ENCODE data around the gene SLC29A4.
"Not testable (repeated sequence)": the region's sequence is repeated elsewhere in the genome, so short reads cannot be mapped to it uniquely, and the experiment has no call there.

SLC29A4 gene, protein sequence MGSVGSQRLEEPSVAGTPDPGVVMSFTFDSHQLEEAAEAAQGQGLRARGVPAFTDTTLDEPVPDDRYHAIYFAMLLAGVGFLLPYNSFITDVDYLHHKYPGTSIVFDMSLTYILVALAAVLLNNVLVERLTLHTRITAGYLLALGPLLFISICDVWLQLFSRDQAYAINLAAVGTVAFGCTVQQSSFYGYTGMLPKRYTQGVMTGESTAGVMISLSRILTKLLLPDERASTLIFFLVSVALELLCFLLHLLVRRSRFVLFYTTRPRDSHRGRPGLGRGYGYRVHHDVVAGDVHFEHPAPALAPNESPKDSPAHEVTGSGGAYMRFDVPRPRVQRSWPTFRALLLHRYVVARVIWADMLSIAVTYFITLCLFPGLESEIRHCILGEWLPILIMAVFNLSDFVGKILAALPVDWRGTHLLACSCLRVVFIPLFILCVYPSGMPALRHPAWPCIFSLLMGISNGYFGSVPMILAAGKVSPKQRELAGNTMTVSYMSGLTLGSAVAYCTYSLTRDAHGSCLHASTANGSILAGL

DNA sequence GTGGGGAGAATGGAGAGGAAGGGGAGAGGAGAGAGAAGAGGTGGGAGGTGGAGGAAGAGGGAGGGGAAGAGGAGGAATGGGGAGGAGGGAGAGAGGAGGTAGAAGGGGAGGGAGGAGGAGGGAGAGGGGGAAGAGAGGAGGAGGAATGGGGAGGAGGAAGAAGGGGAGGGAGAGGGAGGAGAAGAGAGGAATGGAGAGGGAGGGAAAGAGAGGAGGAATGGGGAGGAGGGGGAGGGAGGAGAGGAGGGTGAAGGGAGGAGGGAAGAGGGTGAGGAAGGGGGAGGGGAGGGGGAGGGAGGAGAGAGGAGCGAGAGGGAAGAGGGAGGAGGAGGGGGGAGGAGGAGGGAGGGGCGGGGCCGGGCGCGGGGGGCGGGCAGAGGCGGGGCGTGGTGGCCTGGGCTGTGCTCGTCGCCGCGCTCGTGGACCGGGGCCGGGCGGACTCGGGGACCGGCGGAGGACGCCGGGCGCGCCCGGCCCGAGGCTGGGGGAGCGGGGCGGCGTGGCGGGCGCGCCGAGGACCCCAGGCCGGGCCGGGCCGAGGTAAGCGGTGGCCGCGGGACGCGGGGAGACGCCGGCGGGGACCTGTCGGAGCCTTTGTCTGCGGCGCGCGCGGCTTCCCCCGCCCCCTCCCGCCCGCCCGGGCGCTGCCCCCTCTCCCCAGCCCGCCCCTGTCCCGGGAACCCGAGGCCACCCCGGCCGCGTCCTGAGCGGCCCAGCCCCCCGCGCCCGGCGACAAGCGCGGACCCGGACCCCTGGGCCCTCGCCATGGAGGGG is at the start of gene SLC29A4:
Gene SLC29A4 (plus strand): TSS at position 401 of the 774 bp plus-strand sequence. CDS start 4,874 bp downstream, outside the sequence.
- peak in 1 of 2 experiments; percentile 16 for DNase-seq

DNA sequence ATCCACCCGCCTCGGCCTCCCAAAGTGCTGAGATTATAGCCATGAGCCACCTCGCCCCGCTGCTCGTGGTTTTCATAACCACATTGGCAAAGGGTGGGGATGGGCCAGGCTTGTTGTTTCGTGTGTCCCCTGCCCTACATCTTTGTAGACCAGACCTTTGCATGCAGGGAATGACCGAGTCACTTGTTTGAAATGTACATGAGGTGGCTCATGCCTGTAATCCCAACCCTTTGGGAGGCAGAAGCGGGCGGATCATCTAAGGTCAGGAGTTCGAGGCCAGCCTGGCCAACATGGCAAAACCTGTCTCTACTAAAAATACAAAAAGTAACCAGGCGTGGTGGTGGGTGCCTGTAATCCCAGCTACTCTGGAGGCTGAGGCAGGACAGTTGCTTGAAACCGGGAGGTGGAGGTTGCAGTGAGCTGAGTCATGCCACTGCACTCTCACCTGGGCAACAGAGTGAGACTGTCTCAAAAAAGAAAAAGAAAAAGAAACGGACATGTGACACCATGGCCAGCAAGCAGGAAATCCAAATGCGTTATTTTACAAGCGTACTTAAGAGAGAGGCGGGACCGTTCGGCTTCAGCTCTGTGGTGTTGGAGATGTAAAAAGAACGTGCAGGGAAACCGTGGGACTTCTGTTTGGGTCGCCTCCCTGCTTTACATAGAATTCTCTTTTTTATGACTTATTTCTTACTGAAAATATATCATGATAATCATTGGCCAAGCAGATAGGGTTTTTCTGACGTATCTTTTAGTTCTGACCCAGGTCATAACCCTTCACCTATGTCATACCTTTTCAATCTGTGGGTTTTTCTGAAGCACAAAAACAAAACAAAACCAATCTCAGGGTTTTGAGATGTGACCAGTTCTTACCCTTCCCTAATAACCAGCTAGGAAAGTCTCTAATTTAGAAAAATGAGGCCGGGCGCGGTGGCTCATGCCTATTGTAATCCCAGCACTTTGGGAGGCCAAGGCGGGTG is 47.6 kb upstream of the SLC29A4 start:
- DNase-seq = peak in 1 of 2 experiments; percentile 14

DNA sequence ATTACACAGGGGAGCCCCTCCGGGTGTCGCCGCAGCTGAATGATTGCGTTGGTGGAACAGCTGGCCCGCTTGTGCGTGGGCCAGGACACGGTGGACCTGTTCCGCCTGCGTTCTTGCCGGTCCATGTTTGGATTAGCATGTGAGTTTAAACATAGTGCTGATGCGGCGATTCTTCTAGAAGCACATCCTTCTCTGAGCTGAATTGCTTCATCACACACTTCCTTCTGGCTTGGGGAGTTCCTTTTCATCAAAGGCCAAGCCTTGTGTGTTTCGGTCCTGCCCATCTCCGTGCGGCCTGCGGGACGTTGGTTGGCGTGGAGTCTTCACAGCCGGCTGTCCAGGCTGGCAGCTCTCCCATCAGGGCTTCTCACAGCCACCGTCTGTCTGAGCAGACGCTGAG is 45.5 kb upstream of the SLC29A4 start:
- no peak for DNase-seq

DNA sequence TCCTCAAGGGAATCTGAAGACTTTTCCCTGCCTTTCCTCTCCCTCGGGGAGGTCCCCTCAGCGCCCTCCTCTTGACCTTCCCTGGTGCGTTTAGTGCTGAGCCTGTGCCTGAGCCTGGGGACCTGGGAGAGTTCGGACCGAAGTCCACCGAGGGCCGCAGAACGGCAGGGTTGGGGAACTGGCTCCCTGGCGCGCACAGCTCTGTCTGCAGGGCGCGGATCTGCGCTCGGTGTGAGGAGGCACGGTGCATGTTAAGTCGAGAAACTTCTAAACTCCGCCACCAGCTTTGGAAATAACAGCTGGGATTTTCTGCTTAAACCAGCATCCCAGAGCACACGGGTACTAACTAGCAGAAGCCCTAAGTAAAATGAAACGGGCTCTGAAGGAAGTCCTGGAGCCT is 44.2 kb upstream of the SLC29A4 start:
- no peak for DNase-seq

DNA sequence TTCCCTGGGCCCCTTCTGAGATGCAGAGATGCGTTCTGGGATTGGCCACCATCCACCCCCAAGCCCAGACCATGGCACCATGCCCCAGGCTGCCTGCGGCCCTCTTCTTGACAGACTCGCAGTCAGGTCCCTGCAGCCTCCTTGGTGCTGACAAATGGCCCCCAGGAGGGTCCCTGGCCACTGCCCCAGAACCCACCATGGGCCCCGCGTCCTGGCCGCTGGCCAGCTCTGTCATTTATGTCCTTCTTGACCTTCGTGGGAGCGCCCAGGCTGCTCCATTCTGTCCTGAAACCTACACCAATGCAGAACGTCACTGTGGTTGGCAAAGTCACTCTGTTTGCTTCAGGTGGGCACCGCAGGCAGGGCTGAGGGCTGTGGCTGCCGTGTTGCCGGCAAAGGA is 39.5 kb upstream of the SLC29A4 start:
- DNase-seq = no peak

DNA sequence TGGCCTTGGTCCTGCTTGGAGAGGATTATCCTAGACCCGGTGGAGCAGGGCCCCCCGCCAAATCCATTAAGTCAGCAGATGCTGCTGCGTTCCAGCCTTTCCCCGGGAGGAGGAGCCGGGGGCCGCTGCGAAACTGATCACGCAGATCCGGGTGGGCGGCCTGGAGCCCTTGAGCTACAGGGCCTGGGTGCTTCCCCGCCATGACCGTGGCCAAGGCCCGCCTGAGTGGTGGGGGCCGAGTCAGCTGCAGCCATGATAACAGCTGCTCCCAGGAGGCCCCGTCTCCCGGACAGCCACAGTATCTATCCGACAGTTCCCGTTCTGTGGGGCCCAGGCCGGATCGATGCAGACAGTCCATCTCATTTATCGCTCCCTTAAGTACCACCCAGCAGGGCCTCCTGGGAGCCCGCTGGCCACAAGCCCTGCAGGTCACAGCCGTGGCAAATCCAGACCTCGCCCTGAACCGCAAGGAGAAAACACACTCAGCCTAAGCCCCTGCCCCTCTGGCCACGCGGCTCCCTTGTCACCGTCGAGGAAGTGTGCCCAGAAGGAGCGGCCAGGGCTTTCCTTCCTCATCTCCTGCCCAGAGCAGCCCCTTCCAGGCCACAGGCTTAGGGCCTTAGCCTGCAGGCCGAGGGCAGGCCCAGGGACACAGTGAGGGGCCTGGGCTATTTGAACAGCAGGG is 34.4 kb upstream of the SLC29A4 start:
- no peak for DNase-seq

DNA sequence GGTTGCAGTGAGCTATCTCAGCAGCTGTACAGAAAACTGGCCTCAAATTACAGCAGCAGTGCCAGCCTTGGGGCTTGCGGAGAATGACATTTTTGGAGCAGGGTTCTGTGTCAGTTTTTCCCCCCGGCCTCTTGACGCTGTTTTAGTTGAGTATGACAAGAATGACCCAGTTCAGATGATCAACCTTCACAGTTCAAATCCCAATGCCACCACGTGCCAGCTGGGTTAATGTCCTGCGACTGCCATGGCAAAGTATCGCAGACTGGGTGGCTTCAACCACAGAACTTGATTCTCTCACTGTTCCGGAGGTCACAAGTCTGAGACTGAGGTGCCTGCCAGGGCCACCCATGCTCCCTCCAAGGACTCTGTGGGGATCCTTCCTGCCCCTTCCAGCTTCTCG is 32.0 kb upstream of the SLC29A4 start:
- DNase-seq = not testable (repeated sequence)

DNA sequence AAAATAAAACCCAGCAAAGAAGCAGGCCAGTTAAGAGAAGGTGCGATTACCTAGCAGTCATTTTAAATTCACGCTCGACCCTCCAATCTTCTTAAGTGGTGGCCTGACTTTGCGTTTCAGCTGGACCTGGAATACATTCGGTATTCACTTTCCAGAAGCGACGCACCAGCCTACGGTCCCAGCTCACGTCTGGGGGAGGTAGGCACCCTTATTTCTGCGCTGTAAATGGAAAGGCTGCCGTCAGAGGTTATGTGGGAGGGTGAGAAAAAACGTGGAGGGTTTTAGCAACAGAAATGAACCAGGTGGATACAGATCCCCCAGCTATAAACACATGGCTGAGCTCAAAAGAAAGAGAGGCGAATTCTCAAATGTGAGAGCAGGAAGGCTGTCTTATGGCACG is 29.2 kb upstream of the SLC29A4 start:
- DNase-seq = not testable (repeated sequence)

DNA sequence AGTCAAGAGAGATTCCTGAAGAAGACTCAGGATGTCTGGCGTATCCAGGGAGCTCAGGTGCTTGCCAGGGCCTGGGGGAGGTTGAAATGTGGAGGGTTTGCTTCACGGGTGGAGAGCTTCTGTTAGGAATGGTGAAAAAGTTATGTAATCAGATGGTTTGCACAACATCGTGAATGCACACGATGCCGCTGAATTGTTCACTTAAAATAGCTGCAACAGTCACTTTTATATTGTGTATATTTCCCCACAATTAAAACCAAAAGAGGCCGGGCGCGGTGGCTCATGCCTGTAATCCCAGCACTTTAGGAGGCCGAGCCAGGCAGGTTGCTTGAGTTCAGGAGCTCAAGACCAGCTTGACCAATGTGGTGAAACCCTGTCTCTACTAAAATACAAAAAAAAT is 28.4 kb upstream of the SLC29A4 start:
- DNase-seq = not testable (repeated sequence)

DNA sequence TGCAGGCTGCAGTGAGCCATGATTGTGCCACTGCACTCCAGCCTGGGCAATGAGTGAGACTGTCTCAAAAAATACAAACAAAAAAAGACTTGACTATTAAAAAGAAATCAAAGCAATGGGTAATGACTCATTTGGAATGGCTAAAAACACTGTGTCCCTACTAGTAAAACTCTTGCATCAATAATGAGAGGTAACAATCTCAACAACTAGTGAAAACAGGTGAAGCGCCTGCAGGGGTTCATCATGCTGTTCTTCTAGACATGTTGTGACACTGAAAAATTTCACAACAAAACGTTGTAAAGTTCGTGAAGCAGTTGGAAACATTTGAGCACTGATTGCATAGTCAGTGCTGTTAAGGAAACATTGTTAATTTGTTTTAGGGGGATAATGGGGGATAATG is 26.9 kb upstream of the SLC29A4 start:
- no peak for DNase-seq

DNA sequence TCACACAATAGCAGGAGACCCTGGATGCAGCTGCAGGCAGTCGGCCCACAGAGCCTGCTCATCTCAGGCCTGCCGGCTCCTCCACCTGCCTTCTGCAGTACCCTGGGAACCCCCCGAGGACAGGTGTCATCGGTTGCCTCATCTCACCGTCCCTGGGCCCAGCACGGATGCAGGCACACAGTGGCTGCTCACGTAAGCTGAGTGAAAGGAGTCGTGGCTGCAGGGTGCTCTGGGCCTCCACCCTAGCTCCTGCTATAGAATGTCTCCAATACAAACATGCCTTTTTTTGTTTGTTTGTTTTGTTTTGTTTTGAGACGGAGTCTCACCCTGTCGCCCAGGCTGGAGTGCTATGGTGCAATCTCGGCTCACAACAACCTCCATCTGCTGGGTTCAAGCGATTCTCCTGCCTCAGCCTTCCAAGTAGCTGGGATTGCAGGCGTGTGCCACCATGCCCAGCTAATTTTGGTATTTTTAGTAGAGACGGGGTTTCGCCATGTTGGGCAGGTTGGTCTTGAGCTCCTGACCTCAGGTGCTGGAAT is 22.1 kb upstream of the SLC29A4 start:
- not testable (repeated sequence) for DNase-seq

DNA sequence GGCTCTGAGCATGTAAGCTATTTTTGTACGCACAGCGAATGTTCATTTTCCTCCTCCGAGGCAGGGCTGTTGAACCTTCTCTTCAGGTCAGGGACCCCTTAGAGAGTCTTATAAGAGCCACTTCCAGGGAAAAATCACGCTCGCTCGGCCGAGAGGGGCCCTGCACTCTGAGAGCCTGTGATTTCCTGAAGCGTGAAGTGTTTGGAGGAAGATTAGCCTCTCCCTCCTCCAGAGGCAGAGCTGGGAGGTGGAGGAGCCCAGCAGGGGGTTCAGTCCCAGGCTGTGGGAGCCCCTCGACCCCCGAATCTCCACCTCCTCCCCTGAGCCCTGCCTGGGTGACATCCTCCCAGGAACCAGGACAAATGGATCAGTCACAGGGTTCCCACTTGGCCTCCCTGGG is 19.7 kb upstream of the SLC29A4 start:
- not testable (repeated sequence) for DNase-seq

DNA sequence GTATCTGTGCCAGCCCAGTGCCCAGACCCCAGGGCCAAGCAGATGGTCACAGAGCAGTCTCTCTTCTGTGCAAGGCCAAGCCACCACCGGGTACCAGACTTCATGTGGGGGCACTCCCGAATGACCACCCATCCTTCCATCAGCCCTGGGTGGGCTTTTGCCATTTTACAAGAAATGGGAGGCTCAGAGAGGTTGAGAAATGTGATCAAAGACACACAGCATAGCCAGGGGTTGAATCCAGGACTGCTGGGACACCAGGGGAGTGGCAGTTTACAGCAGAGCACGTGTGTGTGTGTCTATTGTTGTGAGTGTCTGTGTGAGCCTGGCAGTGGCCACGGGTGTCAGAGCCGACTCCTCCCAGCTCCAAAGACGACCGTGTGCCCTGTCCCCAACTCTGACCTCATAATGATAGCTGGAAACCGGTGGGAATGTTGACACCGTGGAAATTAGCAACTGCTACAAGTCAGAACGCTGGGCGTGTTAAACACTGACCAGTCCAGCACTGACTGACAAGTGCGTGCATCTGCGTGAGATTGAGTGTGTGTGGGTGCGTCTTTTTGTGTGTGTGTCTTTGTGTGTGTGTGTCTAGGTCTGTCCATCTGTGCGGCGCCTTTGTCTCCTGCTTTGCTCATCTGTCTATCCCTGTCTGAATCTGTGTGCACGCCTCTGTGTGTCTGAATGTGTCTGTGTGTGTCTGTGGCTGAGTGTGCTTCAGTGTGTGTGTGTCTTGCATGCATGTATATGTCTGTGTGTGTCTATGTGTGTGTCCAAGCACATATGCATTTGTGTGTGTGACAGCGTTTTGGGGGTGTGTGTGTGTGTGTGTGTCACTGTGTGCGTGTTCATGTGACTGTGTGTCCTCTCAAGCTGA is 17.2 kb upstream of the SLC29A4 start:
- DNase-seq = no peak

DNA sequence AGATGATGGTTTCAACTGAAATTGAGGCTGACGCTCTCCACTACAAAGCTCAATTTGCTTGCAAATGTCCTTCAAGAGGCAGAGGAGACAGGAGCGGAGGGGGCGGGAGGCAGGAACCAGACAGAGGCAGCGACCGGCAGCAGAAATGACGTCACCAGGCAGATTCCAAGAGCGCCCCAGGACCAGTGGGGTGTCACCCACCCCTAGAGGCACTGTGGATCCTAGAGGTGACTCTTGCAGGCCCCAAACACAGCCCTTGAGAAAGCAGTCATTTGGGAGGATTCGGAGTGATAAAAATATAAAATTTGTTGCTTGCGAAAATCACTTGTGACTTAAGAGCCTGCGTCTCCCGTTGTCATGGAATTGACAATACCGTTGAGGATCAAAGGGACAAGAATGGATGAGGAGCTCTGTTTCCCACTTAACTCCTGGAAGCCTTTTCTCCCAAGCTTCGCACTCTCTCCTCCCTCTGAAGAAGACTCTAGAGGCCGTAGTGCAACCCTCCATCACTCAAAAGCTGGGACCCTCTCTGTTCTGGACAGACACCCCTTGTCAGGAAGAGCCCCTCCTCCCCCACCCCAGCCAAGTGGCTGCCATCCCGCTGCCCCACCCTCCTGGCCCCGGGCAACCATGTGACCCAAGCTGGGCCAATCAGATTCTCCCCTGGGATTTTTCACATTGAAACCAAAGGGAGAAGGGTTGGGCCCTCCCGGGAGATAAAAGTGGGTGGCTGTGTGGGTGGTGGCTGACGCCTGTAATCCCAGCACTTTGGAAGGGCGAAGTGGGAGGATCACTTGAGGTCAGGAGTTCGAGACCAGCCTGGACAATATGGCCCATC is 16.3 kb upstream of the SLC29A4 start:
- DNase-seq = no peak

DNA sequence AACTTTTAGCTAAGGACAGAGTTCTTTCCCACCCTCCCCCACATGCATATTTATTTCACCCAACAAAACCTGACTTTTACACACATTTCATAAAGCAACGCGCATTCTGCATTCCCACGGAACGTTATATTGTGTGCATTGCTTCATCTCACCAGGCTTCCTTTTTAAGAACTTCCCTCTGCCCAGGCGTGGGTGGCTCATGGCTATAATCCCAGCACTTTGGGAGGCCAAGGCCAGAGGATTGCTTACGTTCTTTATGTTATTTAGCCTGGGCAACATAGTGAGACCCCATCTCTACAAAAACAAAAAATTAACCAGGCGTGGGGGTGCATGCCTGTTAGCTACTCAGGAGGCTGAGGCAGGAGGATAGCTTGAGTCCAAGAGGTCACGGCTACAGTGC is 14.9 kb upstream of the SLC29A4 start:
- not testable (repeated sequence) for DNase-seq

DNA sequence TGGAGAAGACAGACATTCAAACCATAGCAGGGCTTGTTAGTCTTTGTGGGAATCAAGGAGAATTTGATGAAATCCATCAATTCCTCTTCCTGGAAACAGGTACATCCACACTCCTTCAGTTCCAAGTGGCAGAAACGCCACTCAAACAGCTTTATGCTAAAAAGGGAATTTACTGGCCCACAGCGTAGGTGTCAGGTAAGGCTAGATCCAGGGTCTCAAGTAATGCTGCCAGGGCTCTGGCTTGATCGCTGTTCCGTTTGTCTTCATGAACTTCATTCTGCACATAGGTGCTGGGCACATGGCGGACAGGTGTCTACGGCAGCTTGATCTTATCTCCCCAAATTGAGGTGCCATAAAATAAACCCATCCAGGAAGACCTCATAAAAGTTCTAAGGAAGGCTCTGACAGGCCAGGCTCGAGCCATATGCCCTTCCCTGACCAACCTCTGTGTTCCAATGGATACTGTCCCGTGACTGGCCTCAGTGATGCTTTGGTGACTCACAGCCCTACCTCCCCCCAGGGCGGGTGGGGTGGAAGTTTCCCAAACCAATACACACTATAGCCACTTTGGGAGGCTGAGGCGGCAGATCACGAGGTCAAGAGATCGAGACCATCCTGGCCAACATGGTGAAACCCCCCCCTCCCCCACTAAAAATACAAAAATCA is 12.6 kb upstream of the SLC29A4 start:
- DNase-seq = not testable (repeated sequence)

DNA sequence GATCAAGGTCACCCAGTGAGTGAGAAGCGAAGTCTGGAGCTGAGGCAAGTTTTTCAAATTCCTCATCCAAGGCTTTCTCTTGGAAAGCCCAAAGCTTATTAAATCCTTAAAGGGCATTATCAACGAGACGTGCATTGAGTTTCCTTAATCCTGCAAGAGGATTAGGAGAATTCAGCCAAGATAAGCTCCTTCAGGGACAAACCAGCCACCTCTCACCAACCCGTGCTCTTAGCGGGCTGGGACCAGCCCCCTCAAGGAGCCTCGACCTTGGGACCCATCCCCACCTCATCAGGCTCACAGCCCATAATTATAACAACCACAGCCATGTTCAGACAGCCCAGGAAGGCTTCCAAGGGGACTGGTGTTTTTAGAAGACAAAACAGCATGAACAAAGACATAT is 12.0 kb upstream of the SLC29A4 start:
- DNase-seq = no peak

DNA sequence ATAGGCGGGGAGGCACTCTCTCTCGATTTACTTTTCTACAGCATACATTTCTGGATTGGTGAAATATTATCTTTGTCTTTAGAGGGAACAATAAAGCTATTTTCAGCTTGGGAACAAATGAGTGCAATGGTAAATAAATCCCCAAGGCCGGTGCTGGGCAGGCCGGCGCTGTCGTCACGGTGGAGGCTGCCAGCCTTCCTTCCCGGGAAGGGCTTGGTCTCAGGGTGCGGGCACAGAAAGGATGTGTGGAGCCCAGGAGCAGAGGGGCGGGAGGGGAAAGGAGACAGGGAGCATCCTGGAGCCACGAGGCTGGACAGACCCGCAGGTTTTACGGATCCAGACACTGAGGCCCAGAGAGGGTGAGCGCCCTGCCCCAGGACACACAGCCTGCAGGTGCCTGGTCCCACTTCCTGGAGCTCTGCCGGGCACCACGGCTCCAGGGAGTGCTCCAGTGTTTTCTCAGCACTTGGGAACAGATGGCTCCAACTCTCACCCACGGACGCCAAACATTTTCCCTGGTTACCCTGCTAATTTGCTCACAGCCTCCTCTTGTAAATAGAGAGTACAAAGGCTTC is 8.8 kb upstream of the SLC29A4 start:
- peak; percentile 37 to 76 for DNase-seq

DNA sequence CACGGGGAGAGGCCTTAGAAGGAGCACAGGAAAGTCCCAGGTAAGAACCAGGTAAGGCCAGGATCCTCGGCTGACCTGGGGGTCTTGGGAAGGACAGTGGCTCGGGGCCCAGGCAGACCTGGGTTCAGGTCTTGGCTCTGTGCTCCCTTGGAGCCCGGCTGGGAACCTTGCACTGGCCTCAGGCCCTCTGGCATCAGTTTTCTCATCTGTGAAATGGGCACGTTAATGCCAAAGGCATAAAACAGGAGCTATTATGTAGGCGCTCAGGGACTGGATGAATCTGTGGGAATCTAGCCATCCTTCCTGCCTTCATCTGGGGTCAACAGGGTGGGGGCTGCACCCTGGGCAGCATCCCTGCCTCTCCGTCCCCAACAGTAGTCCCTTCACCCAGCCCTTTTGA is 8.3 kb upstream of the SLC29A4 start:
- no peak for DNase-seq
